DMS 273 (cell line): ENCODE measurements around the gene ALG6.

Source experiments
- DNase-seq: peaks from one replicate; lab custom pipeline; 2025; ENCODE audit not compliant: unreplicated experiment; lab: John Stamatoyannopoulos, UW

Gene ALG6

GRCh38 chr1:63487336-63488065 lies 120.1 kb downstream of the ALG6 start:
- DNase-seq: no peak
